Naive thymus-derived CD8-positive, alpha-beta T cell (primary cell): ENCODE results near the gene DPP6. TPM values are rescaled to one million over a fixed set of nuclear protein-coding genes. Genes with fewer than 3 reads are reported as not detected.

Source experiments
- ATAC-seq, 2 donors: fragments of 150-1000 bp; cut with Tn5 transposase in 1 of 2; sonication (Bioruptor Pico), chemical (Tn5 transposase) in 1 of 2; 1 replicate in 1 of 2; 2 replicates in 1 of 2; pipeline ENCODE4 v1.10.0; 2021; ENCODE audit warnings: mild to moderate bottlenecking in 2 of 2, moderate library complexity in 2 of 2
- POLR2A ChIA-PET: fragments of 350-600 bp; sonication (Branson Sonifier 250); formaldehyde crosslinking; loops from one replicate; lab custom pipeline; 2021; ENCODE audit warnings: antibody characterized with exemption; lab: Charles Lee
- DNase-seq, 10 donors: peaks; one replicate each; pipeline versions ENCODE4 v3.0.0 to v3.0.0-alpha.2; 2020 to 2022
- H3K27ac Mint-ChIP-seq, 10 donors: one replicate each; pipeline ENCODE4 v1.8.0; 2020 to 2022; ENCODE audit warnings: mild to moderate bottlenecking in 10 of 10, mixed read lengths in 10 of 10, moderate library complexity in 4 of 10, inconsistent platforms in 1 of 10
- H3K27me3 Mint-ChIP-seq, 5 donors: one replicate each; pipeline ENCODE4 v1.8.0; 2021 to 2022; ENCODE audit warnings: mixed read lengths in 5 of 5
- H3K36me3 Mint-ChIP-seq, 3 donors: one replicate each; pipeline ENCODE4 v1.8.0; 2020 to 2022; ENCODE audit warnings: mixed read lengths in 3 of 3, mild to moderate bottlenecking in 2 of 3, inconsistent platforms in 1 of 3
- H3K4me1 Mint-ChIP-seq, 4 donors: one replicate each; pipeline ENCODE4 v1.8.0; 2021 to 2022; ENCODE audit warnings: mixed read lengths in 4 of 4
- H3K4me3 Mint-ChIP-seq, 10 donors: one replicate each; pipeline ENCODE4 v1.8.0; 2020 to 2022; ENCODE audit warnings: mild to moderate bottlenecking in 10 of 10, mixed read lengths in 10 of 10, moderate library complexity in 6 of 10, inconsistent platforms in 1 of 10
- H3K9me3 Mint-ChIP-seq, 9 donors: one replicate each; pipeline ENCODE4 v1.8.0; 2020 to 2022; ENCODE audit warnings: mixed read lengths in 9 of 9, mild to moderate bottlenecking in 3 of 9, inconsistent platforms in 1 of 9, moderate library complexity in 1 of 9
- polyA plus RNA-seq, 3 donors: library from polyadenylated mRNA; unstranded; fragments of 300-500 nt; fragmentation: Illumina TruSeq; gene quantifications; one replicate each; pipeline ENCODE4 v1.2.3, GENCODE V29; 2021
- total RNA-seq, 8 experiments: library from RNA in 2 of 8; stranded (reverse) in 2 of 8; gene quantifications; one replicate each; pipeline ENCODE4 v1.2.3 and lab custom pipeline; 2021 to 2026

The DPP6 gene
- total and polyA plus RNA-seq, 5 experiments from 2014 or later: not detected

DNA sequence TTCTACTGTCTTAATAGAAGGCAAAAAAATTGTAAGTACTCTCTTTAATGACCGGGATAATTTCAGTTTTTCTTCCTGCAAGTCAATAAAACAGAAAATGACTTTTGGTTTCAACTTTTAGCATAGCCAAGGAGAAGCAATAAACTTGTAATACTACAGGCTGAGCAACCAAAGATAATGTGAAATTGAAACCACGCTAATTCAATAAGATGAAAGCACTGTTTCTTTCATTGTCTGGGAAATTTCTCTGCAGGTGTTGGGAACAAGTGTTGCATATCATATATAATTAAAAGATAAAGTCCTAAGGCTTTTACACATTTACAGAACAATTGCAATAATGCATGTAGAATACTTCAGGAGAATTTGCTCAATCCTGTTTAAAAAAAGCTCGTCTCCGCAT, 488.4 kb downstream of the DPP6 start:
- peaks cover 0 to 2% (median 0%) of the 10 kb centered on the region in 4 donors for H3K4me1 Mint-ChIP-seq
- ATAC-seq: no peak
- no peaks in the 10 kb centered on the region for H3K27me3 Mint-ChIP-seq
- peaks cover 0 to 13% (median 0%) of the 10 kb centered on the region in 9 donors for H3K9me3 Mint-ChIP-seq
- no peak overlapping the region for H3K4me3 Mint-ChIP-seq
- POLR2A ChIA-PET: no interaction called here
- no peaks in the 10 kb centered on the region for H3K36me3 Mint-ChIP-seq
- DNase-seq: no peak
- no peak overlapping the region for H3K27ac Mint-ChIP-seq

- POLR2A ChIA-PET: no interaction called here
- ATAC-seq (no peak), DNase-seq (no peak)
- Mint-ChIP-seq H3K36me3 (no peaks in the 10 kb centered on the region), H3K4me1 (peaks cover 0 to 2% (median 0%) of the 10 kb centered on the region in 4 donors), H3K27ac (no peak overlapping the region), H3K9me3 (peaks cover 0 to 7% (median 0%) of the 10 kb centered on the region in 9 donors), H3K27me3 (no peaks in the 10 kb centered on the region), H3K4me3 (no peak overlapping the region)
Measured at GRCh38 chr7:154541606-154542005, 489.4 kb downstream of the DPP6 start.

- Mint-ChIP-seq H3K9me3 (peaks cover 0 to 10% (median 5%) of the 10 kb centered on the region in 9 donors), H3K27me3 (peaks cover 0 to 3% (median 0%) of the 10 kb centered on the region in 5 donors), H3K36me3 (peaks cover 0 to 4% (median 0%) of the 10 kb centered on the region in 3 donors), H3K27ac (no peak overlapping the region), H3K4me1 (no peaks in the 10 kb centered on the region), H3K4me3 (no peak overlapping the region)
- ATAC-seq (no peak), DNase-seq (no peak)
- POLR2A ChIA-PET: no interaction called here
Measured at GRCh38 chr7:154546946-154547587, 494.9 kb downstream of the DPP6 start.

DNA sequence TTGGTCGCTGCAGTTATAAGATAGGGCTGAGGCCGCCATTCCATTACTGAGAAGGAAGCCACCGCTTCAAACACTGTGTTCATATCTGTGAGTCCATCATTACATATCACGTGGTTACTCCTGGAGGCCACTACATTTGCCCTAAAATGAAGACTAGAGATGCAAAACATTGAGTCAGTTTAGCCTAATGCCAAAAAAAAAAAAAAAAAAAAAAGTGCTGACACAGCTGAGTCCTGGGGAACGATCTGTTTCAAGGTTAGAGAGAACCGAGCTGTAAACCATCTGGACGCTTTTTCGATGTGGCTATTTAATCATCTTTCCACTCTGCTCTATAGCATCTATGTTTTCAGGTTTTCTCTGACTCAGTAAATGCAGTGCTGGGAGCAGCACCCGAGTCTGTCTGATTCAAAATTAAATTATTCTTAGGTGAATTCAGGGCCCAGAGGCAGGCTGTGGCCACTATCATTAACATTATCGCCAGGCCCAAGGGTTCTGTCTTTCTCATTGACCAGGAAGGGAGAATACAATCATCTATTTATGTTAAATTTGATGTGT, 501.6 kb downstream of the DPP6 start:
- H3K4me3 Mint-ChIP-seq: no peak overlapping the region
- DNase-seq (no peak), ATAC-seq (no peak)
- POLR2A ChIA-PET: no interaction called here
- H3K9me3 Mint-ChIP-seq: peaks cover 0 to 25% (median 7%) of the 10 kb centered on the region in 9 donors
- H3K27ac Mint-ChIP-seq: no peak overlapping the region
- peaks cover 0 to 4% (median 0%) of the 10 kb centered on the region in 3 donors for H3K36me3 Mint-ChIP-seq
- H3K27me3 Mint-ChIP-seq: peaks cover 0 to 3% (median 0%) of the 10 kb centered on the region in 5 donors
- no peaks in the 10 kb centered on the region for H3K4me1 Mint-ChIP-seq

- Mint-ChIP-seq H3K4me1 (peaks cover 0 to 1% (median 0%) of the 10 kb centered on the region in 4 donors), H3K36me3 (no peaks in the 10 kb centered on the region), H3K27ac (no peak overlapping the region), H3K27me3 (no peaks in the 10 kb centered on the region), H3K9me3 (peaks cover 0 to 23% (median 9%) of the 10 kb centered on the region in 9 donors), H3K4me3 (no peak overlapping the region)
- DNase-seq (no peak), ATAC-seq (no peak)
- POLR2A ChIA-PET: no interaction called here
Measured at GRCh38 chr7:154559454-154559853, 507.3 kb downstream of the DPP6 start.

DNA sequence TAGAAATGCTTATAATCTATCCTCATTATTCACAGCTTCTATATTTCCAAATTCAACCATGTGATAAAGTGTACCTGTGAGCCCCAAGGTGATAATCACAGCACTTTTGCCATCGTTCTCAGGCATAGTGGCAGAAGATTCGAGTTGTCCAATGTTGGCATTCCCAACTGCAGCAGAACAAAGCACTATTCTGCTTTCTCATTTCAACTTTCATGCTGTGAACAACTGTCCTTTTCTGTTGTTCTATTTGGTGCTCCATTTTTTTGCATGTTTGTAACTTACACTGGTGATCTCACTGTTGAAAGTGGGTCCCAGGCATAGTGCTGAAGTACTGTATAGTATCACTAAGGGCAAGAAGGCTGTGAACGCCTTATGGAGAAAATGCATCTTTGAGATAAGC, 512.5 kb downstream of the DPP6 start:
- no peak overlapping the region for H3K4me3 Mint-ChIP-seq
- DNase-seq (no peak), ATAC-seq (no peak)
- H3K4me1 Mint-ChIP-seq: peaks cover 0 to 1% (median 0%) of the 10 kb centered on the region in 4 donors
- H3K9me3 Mint-ChIP-seq: peaks cover 0 to 13% (median 0%) of the 10 kb centered on the region in 9 donors
- no peaks in the 10 kb centered on the region for H3K27me3 Mint-ChIP-seq
- POLR2A ChIA-PET: no interaction called here
- no peaks in the 10 kb centered on the region for H3K36me3 Mint-ChIP-seq
- no peak overlapping the region for H3K27ac Mint-ChIP-seq

DNA sequence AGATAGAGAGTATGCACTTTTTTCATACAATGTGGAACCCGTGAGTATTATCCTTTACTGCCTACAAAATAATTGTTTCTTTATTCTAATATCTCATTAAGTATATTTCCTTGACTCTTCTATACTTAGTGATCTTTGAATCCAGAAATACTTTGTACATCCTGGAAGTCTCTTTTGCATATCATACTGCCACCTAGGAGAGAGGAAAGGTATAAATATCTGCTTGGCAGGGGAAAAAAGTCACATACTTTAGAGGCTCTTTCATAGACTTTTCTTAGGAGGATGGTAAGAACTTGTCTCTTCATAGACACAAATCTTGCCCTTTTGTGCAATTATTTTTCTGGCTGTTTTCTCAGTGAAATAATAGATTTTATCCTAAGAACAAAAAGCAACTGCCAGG, 514.7 kb downstream of the DPP6 start:
- no peak for ATAC-seq
- H3K27me3 Mint-ChIP-seq: no peaks in the 10 kb centered on the region
- peaks cover 0 to 1% (median 0%) of the 10 kb centered on the region in 4 donors for H3K4me1 Mint-ChIP-seq
- no peak overlapping the region for H3K4me3 Mint-ChIP-seq
- H3K9me3 Mint-ChIP-seq: peaks cover 0 to 13% (median 0%) of the 10 kb centered on the region in 9 donors
- no peak overlapping the region for H3K27ac Mint-ChIP-seq
- POLR2A ChIA-PET: no interaction called here
- H3K36me3 Mint-ChIP-seq: no peaks in the 10 kb centered on the region
- no peak for DNase-seq

DNA sequence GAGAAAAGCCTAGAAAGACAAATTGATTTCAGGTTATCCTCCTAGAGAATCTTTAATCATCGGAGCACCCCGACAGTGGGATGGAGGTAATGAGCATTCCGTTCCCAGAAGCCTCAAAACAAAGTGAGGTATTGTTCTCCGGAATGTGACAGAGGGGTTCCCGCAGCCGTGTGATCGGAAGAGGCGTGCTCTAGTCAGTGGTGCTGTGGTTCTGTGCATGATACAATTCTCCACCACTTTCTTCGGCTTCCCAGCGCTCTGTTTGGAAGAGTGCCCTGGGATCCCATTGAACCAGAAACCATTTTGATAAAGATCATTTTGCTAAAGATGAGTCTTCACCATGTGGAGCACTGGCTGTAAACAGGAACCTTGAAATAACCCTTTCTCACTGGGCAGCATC, 516.1 kb downstream of the DPP6 start:
- POLR2A ChIA-PET: no interaction called here

GRCh38 chr7:154569916-154570315, 517.7 kb downstream of the DPP6 start:
- Mint-ChIP-seq H3K9me3 (no peaks in the 10 kb centered on the region), H3K4me3 (no peak overlapping the region), H3K36me3 (no peaks in the 10 kb centered on the region), H3K4me1 (no peaks in the 10 kb centered on the region), H3K27ac (no peak overlapping the region), H3K27me3 (no peaks in the 10 kb centered on the region)
- ATAC-seq (no peak), DNase-seq (no peak)
- POLR2A ChIA-PET: no interaction called here

More for the DNA sequence above, 516.1 kb downstream of the DPP6 start:
- peaks cover 0 to 1% (median 0%) of the 10 kb centered on the region in 4 donors for H3K4me1 Mint-ChIP-seq
- DNase-seq (no peak), ATAC-seq (no peak)
- no peaks in the 10 kb centered on the region for H3K27me3 Mint-ChIP-seq
- H3K36me3 Mint-ChIP-seq: no peaks in the 10 kb centered on the region
- H3K9me3 Mint-ChIP-seq: peaks cover 0 to 5% (median 0%) of the 10 kb centered on the region in 9 donors
- H3K4me3 Mint-ChIP-seq: no peak overlapping the region
- no peak overlapping the region for H3K27ac Mint-ChIP-seq

DNA sequence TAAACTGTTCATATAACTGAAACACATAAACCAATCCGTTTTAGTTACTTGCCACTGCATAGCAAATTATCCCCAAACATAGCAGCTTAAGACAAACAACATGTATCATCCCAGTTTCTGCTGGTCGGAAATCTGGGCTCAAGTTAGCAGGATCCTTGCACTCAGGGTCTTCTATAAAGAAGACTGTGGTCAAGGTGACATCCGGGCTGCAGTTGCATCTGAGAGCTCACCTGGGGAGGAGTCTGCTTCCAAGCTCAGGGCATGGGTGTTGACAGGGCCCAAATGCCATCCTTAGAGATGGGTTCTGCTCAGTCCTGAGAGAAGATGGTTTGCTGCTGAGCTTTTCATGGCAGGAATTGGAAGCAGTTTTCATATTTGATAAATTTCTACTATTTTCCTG, 519.6 kb downstream of the DPP6 start:
- DNase-seq (no peak), ATAC-seq (no peak)
- H3K36me3 Mint-ChIP-seq: no peaks in the 10 kb centered on the region
- H3K4me1 Mint-ChIP-seq: no peaks in the 10 kb centered on the region
- no peak overlapping the region for H3K27ac Mint-ChIP-seq
- no peak overlapping the region for H3K4me3 Mint-ChIP-seq
- peaks cover 0 to 2% (median 0%) of the 10 kb centered on the region in 5 donors for H3K27me3 Mint-ChIP-seq
- POLR2A ChIA-PET: no interaction called here
- H3K9me3 Mint-ChIP-seq: peaks cover 0 to under 1% (median 0%) of the 10 kb centered on the region in 9 donors

- H3K27me3 Mint-ChIP-seq: peaks cover 0 to 5% (median 0%) of the 10 kb centered on the region in 5 donors
- no peaks in the 10 kb centered on the region for H3K36me3 Mint-ChIP-seq
- H3K27ac Mint-ChIP-seq: no peak overlapping the region
- peaks cover 0 to 6% (median 0%) of the 10 kb centered on the region in 9 donors for H3K9me3 Mint-ChIP-seq
- POLR2A ChIA-PET: no interaction called here
- ATAC-seq (no peak), DNase-seq (no peak)
- H3K4me3 Mint-ChIP-seq: no peak overlapping the region
- H3K4me1 Mint-ChIP-seq: no peaks in the 10 kb centered on the region
Measured at GRCh38 chr7:154574235-154574634, 522.0 kb downstream of the DPP6 start.

DNA sequence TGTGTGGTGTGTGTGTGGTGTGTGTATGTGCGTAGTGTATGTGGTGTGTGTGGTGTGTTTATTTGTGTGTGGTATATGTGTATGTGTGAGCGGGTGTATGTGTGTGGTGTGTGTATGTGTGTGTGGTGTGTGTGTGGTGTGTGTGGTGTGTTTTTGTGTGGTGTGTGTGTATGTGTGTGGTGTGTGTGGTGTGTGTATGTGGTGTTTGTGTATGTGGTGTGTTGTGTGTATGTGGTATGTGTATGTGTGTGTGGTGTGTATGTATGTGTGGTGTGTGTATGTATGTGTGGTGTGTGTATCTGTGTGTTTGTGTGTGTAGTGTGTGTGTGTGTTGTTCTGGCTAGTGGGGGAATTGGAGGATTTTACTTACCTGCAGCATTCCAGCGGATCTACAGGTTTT, 523.3 kb downstream of the DPP6 start:
- no peak overlapping the region for H3K27ac Mint-ChIP-seq
- H3K9me3 Mint-ChIP-seq: peaks cover 0 to 6% (median 0%) of the 10 kb centered on the region in 9 donors
- ATAC-seq: no peak
- no peak overlapping the region for H3K4me3 Mint-ChIP-seq
- DNase-seq: no peak
- no peaks in the 10 kb centered on the region for H3K4me1 Mint-ChIP-seq
- H3K36me3 Mint-ChIP-seq: no peaks in the 10 kb centered on the region
- peaks cover 0 to 5% (median 0%) of the 10 kb centered on the region in 5 donors for H3K27me3 Mint-ChIP-seq
- POLR2A ChIA-PET: no interaction called here

DNA sequence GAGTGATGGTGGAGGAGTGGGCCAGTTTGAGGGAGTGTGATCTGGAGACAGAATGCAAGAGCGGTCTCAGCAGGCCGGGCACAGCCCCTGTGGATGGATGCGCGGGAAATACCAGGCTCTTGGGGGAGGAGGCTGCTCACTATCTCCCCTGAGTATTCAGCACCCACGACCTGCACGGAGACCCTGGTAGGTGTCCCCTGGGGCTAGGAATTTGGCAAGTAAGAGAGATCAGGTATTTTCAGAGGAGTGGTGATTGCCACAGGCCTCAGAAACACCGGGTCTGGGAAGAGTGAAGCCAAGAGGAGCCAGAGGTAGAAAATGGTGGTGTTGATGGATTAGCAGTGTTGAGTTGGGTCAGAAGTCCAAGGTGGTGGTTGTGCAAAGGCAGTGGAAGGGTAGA, 524.4 kb downstream of the DPP6 start:
- no peak for ATAC-seq
- no peak for DNase-seq
- H3K4me3 Mint-ChIP-seq: no peak overlapping the region
- H3K27me3 Mint-ChIP-seq: peaks cover 0 to 5% (median 0%) of the 10 kb centered on the region in 5 donors
- no peaks in the 10 kb centered on the region for H3K4me1 Mint-ChIP-seq
- no peaks in the 10 kb centered on the region for H3K36me3 Mint-ChIP-seq
- POLR2A ChIA-PET: no interaction called here
- no peak overlapping the region for H3K27ac Mint-ChIP-seq
- peaks cover 0 to 11% (median 0%) of the 10 kb centered on the region in 9 donors for H3K9me3 Mint-ChIP-seq
